Measurements from ENCODE around the gene ITPRIPL2. TPM values are rescaled to one million over a fixed set of nuclear protein-coding genes. Genes with fewer than 3 reads are reported as not detected.

ITPRIPL2 gene
- polyA plus RNA-seq, 1 donor from 2014 or later: not detected

- Histone ChIP-seq H3K9me3 (ENCODE audit: low read length) (no peaks in the 10 kb centered on the region), H3K79me2 (replicated peaks; ENCODE audit: insufficient read depth, low read length) (no peaks in the 10 kb centered on the region), H3K27ac (ENCODE audit: low read length) (no peak overlapping the region), H4K20me1 (ENCODE audit: insufficient read depth) (no peaks in the 10 kb centered on the region), H3K9ac (ENCODE audit: low read length) (no peak overlapping the region), H3K9me2 (ENCODE audit: insufficient read depth, low read length) (no peaks in the 10 kb centered on the region), H3F3A (ENCODE audit: insufficient read depth, low read length, poor library complexity, severe bottlenecking) (no peaks in the 10 kb centered on the region), H3K4me3 (ENCODE audit: low read length) (no peak overlapping the region), H3K27me3 (ENCODE audit: insufficient read depth, low read depth, low read length) (no peaks in the 10 kb centered on the region), H2AFZ (ENCODE audit: low read depth, low read length) (no peak overlapping the region), H3K4me2 (ENCODE audit: low read length) (no peak overlapping the region), H3K36me3 (ENCODE audit: insufficient read depth, low read length) (no peaks in the 10 kb centered on the region)
- TF ChIP-seq RAD21 (conservative IDR thresholded peaks at IDR 0.05): no peak
- no peak for TF ChIP-seq MXI1 (conservative IDR thresholded peaks at IDR 0.05; ENCODE audit: poor library complexity, severe bottlenecking)
- no peak for TF ChIP-seq SMC3 (conservative IDR thresholded peaks at IDR 0.05; ENCODE audit: poor library complexity)
- no peak for TF ChIP-seq POLR2AphosphoS5 (IDR thresholded peaks at IDR 0.05)
- TF ChIP-seq CTCF (IDR thresholded peaks at IDR 0.05; ENCODE audit: poor library complexity, severe bottlenecking): no peak
- no peak for TF ChIP-seq TAF1 (IDR thresholded peaks at IDR 0.05; ENCODE audit: low read depth)
- no peak for TF ChIP-seq EZH2 (IDR thresholded peaks at IDR 0.05; ENCODE audit: borderline replicate concordance, insufficient read depth, low read length, poor library complexity, severe bottlenecking)
- TF ChIP-seq EP300 (conservative IDR thresholded peaks at IDR 0.05; ENCODE audit: poor library complexity, severe bottlenecking): no peak
- no peak for TF ChIP-seq REST (IDR thresholded peaks at IDR 0.05; ENCODE audit: borderline replicate concordance)
These were observed 17.4 kb downstream of the ITPRIPL2 start for GRCh38 chr16:19130852-19131824.

- no peaks in the 10 kb centered on the region for H3K27me3 ChIP-seq (ENCODE audit: insufficient read depth, low read depth, low read length)
- H3K79me2 ChIP-seq (replicated peaks; ENCODE audit: insufficient read depth, low read length): no peaks in the 10 kb centered on the region
- H3K36me3 ChIP-seq (ENCODE audit: insufficient read depth, low read length): no peaks in the 10 kb centered on the region
- H2AFZ ChIP-seq (ENCODE audit: low read depth, low read length): no peak overlapping the region
- no peaks in the 10 kb centered on the region for H3K9me2 ChIP-seq (ENCODE audit: insufficient read depth, low read length)
- no peak overlapping the region for H3K4me3 ChIP-seq (ENCODE audit: low read length)
- no peak overlapping the region for H3K27ac ChIP-seq (ENCODE audit: low read length)
- H3K9ac ChIP-seq (ENCODE audit: low read length): no peak overlapping the region
- no peaks in the 10 kb centered on the region for H3K9me3 ChIP-seq (ENCODE audit: low read length)
- no peak overlapping the region for H3K4me2 ChIP-seq (ENCODE audit: low read length)
- no peak for TF ChIP-seq TAF1 (IDR thresholded peaks at IDR 0.05; ENCODE audit: low read depth)
- no peak for TF ChIP-seq POLR2AphosphoS5 (IDR thresholded peaks at IDR 0.05)
- no peaks in the 10 kb centered on the region for H3F3A ChIP-seq (ENCODE audit: insufficient read depth, low read length, poor library complexity, severe bottlenecking)
- H4K20me1 ChIP-seq (ENCODE audit: insufficient read depth): no peaks in the 10 kb centered on the region
These were observed 18.1 kb downstream of the ITPRIPL2 start for GRCh38 chr16:19131825-19132218.

Measured in neural cell (in vitro differentiated cells).